HL-60 (cell line): ENCODE results near the gene SLC2A4RG.

Experiments used
- DNase-seq, 2 experiments: peaks; one replicate each; pipeline ENCODE4 v3.0.0-alpha.2; 2010 to 2020; ENCODE audit warnings: low read depth in 1 of 2, low spot score in 1 of 2
- H3K27ac ChIP-seq: fragments of 250-450 bp; sonication (Bioruptor Pico); replicated peaks from 2 replicates; pipeline ENCODE4 v1.5.1; 2020; ENCODE audit warnings: mild to moderate bottlenecking, moderate library complexity
- H3K27me3 ChIP-seq: fragments of 250-450 bp; sonication (Bioruptor Pico); 2 replicates; pipeline ENCODE4 v1.5.1; 2021; ENCODE audit warnings: mild to moderate bottlenecking, moderate library complexity; ENCODE audit not compliant: insufficient read depth, poor library complexity, severe bottlenecking
- H3K4me3 ChIP-seq: replicated peaks from 2 replicates; pipeline ENCODE4 v1.5.1; 2011; ENCODE audit warnings: mild to moderate bottlenecking, control low read depth, low read length; ENCODE audit not compliant: insufficient read depth
- GABPA ChIP-seq: IDR thresholded peaks from 2 replicates; pipeline ENCODE4 v1.6.1; 2012; ENCODE audit warnings: low read depth
- POLR2AphosphoS5 ChIP-seq: IDR thresholded peaks from 2 replicates; pipeline ENCODE4 v1.6.1; 2012; ENCODE audit warnings: low read depth
- SPI1 ChIP-seq: IDR thresholded peaks from 2 replicates; pipeline ENCODE4 v1.6.1; 2012; ENCODE audit warnings: low read depth, mild to moderate bottlenecking, borderline replicate concordance
- TF ChIP-seq, protein P1 (sequence below): IDR thresholded peaks from 2 replicates; pipeline ENCODE4 v1.6.1; 2012; ENCODE audit warnings: low read depth; ENCODE audit not compliant: insufficient replicate concordance
- TF ChIP-seq, protein P2 (sequence below): IDR thresholded peaks from one replicate; pipeline ENCODE4 v1.5.1; 2011; ENCODE audit warnings: low read length, control low read depth, inconsistent platforms; ENCODE audit not compliant: insufficient read depth

SLC2A4RG gene

DNA sequence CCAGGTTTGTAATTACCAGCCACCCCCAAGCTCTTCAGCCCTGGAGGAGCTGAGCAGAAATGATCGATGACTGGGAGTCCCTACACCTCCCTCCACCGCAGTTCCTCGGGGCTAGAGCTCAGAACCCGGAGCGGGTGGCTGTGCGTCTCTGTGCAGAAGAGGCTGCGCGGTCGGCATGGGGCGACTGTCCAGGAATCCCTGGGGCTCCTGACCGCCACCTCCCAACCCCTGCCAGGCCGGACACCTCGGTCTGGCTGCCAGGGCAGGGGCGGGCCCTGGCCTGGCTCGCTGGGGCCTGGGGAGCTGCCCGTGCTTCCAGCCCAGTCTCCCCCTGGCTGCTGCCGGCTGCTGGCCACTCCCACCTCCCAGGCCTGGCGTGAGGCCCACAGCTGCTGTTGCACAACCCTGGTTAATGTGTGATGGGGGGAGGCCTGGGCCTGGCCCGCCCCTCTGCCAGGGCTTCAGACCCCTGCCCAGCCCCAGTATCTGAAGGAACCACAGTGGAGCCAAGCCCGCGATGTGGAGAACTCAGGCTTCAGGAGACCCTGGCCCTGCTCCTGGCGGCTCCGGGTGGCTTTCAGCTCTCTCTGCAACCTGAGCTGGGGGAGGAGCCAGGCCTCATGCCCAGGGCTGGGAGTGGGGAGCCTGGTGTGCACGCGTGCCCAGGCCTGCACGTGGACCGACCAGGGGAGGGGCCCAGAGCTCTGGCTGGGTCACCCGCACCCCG, 1.2 kb downstream of the SLC2A4RG start:
- H3K27me3 ChIP-seq: no peaks in the 10 kb centered on the region
- TF ChIP-seq GABPA: no peak
- TF ChIP-seq POLR2AphosphoS5: no peak; the same call in 1 of the 2 replicates
- TF ChIP-seq, protein P1, sequence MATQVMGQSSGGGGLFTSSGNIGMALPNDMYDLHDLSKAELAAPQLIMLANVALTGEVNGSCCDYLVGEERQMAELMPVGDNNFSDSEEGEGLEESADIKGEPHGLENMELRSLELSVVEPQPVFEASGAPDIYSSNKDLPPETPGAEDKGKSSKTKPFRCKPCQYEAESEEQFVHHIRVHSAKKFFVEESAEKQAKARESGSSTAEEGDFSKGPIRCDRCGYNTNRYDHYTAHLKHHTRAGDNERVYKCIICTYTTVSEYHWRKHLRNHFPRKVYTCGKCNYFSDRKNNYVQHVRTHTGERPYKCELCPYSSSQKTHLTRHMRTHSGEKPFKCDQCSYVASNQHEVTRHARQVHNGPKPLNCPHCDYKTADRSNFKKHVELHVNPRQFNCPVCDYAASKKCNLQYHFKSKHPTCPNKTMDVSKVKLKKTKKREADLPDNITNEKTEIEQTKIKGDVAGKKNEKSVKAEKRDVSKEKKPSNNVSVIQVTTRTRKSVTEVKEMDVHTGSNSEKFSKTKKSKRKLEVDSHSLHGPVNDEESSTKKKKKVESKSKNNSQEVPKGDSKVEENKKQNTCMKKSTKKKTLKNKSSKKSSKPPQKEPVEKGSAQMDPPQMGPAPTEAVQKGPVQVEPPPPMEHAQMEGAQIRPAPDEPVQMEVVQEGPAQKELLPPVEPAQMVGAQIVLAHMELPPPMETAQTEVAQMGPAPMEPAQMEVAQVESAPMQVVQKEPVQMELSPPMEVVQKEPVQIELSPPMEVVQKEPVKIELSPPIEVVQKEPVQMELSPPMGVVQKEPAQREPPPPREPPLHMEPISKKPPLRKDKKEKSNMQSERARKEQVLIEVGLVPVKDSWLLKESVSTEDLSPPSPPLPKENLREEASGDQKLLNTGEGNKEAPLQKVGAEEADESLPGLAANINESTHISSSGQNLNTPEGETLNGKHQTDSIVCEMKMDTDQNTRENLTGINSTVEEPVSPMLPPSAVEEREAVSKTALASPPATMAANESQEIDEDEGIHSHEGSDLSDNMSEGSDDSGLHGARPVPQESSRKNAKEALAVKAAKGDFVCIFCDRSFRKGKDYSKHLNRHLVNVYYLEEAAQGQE: no peak
- TF ChIP-seq, protein P2, sequence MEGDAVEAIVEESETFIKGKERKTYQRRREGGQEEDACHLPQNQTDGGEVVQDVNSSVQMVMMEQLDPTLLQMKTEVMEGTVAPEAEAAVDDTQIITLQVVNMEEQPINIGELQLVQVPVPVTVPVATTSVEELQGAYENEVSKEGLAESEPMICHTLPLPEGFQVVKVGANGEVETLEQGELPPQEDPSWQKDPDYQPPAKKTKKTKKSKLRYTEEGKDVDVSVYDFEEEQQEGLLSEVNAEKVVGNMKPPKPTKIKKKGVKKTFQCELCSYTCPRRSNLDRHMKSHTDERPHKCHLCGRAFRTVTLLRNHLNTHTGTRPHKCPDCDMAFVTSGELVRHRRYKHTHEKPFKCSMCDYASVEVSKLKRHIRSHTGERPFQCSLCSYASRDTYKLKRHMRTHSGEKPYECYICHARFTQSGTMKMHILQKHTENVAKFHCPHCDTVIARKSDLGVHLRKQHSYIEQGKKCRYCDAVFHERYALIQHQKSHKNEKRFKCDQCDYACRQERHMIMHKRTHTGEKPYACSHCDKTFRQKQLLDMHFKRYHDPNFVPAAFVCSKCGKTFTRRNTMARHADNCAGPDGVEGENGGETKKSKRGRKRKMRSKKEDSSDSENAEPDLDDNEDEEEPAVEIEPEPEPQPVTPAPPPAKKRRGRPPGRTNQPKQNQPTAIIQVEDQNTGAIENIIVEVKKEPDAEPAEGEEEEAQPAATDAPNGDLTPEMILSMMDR: no peak
- TF ChIP-seq SPI1: no peak
- H3K27ac ChIP-seq: peak overlapping the region; percentile 81
- H3K4me3 ChIP-seq: peak overlapping the region; percentile 67
- DNase-seq: peak; percentile 77 to 91

DNA sequence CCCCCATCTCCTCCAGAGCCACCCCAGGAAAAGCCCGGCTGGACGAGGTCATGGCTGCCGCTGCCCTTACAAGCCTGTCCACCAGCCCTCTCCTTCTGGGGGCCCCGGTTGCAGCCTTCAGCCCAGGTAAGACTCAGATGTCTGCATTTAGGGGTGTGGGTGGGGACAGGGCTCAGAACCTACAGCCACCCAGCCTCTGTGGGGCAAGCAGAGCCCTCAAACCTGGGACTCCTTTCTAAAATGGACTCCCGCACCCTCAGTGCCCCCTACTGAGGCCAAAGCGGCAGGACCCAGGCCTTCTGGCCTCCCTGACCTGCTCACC, 1.7 kb downstream of the SLC2A4RG start:
- no peak for TF ChIP-seq SPI1
- TF ChIP-seq, protein P2: no peak
- TF ChIP-seq, protein P1: no peak
- Histone ChIP-seq H3K27ac (peak overlapping the region; percentile 81), H3K27me3 (no peaks in the 10 kb centered on the region), H3K4me3 (peak overlapping the region; percentile 67)
- no peak for DNase-seq

DNA sequence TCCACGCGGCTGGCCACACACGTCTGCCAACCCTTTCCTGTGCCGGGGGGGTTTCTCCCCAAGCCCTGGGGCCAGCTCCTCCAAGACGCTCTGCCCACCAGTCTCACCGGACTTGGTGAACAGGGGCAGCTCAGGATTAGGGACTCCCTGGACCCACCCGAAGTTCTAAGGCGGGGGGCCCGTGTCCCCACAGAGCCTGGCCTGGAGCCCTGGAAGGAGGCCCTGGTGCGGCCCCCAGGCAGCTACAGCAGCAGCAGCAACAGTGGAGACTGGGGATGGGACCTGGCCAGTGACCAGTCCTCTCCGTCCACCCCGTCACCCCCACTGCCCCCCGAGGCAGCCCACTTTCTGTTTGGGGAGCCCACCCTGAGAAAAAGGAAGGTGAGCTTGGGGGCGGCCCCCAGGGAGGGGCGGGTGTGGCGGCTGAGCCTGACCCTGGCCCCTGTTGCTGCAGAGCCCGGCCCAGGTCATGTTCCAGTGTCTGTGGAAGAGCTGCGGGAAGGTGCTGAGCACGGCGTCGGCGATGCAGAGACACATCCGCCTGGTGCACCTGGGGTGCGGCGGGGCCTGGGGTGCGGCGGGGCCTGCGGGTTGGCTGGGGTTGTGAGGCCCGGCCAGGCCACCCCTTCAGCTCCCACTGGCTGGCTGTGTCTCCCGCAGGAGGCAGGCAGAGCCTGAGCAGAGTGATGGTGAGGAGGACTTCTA, 2.3 kb downstream of the SLC2A4RG start:
- DNase-seq: no peak
- TF ChIP-seq GABPA (no peak), SPI1 (no peak), POLR2AphosphoS5 (no peak)
- TF ChIP-seq, protein P2: no peak
- TF ChIP-seq, protein P1: no peak
- no peaks in the 10 kb centered on the region for H3K27me3 ChIP-seq
- peak overlapping the region; percentile 81 for H3K27ac ChIP-seq
- peak overlapping the region; percentile 67 for H3K4me3 ChIP-seq
